GM23248 (cell line): Measurements from ENCODE around the gene COG5.

Experiments
- EZH2 ChIP-seq: fragments of 200-600 bp; sonication (generic); IDR thresholded peaks from 2 replicates; pipeline ENCODE4 v1.6.1; 2018; ENCODE audit warnings: antibody characterized with exemption, mild to moderate bottlenecking; ENCODE audit not compliant: insufficient read depth, poor library complexity, severe bottlenecking
- EZH2phosphoT487 ChIP-seq: fragments of 200-600 bp; sonication (generic); IDR thresholded peaks from 2 replicates; pipeline ENCODE4 v1.6.1; 2018; ENCODE audit warnings: antibody characterized with exemption, moderate library complexity, mild to moderate bottlenecking, low read depth; ENCODE audit not compliant: insufficient read depth

DNA sequence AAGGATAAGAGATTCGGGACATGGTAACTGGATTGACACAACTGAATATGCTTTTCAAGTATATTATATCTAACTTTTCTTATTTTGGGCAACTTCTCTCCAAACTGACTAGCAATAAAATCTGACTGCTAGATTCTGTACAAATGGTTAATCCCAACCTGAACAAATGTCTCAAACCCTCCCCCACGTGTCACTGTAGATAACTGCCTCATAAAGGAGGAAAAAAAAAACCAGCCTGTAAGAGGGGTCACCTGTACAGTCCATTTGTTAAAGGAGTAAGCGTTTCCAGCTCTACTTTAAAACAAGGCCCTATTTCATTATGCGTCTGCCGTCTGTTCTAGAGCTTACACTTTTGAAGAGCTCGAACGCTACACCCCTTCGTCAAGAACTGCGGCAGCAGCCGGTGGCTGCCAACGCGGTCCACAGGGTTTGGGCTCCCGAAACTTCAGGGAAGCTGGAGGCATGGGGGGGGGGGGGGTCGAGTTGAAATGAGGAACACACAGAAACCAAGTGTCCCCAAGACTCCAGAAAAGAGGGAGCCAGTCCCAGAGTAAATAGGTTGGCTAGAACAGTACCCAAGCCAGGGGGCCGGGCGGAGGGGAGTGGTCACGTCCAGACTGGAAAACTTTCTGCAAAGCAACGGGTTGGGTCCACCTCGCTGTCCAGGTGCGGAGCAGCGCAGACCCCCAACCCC lies 492 bp downstream of the COG5 start:
- TF ChIP-seq EZH2phosphoT487 (no peak), EZH2 (no peak)
